ENCODE measurements around the gene HMGN2. TPM values are rescaled to one million over a fixed set of nuclear protein-coding genes. Genes with fewer than 3 reads are reported as not detected.
A peak's percentile ranks its signal among the peaks of the same experiment; 100 is the strongest.

The HMGN2 gene
- total RNA-seq, 1 donor from 2014 or later = 295 TPM

DNA sequence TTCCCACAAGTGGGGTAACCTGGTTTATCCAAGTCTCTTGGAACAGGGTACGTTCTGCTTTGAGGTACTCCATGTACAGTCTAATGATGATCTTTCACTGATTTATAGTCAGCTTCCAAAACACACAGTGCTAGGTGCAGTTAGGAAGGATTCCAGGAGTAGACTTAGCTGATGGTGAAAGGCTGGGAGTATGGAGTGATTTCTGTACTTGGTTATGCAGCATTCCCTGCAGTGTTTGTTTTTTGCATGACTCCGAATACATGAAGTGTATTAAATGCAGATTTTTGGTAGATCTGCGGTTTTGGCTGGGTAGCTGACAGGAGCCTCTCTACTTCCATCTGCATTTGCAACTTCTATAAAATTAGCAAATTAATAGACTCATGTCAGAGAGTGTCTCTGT is 3.7 kb downstream of the HMGN2 start:
- Mint-ChIP-seq H3K27ac (ENCODE audit: unreplicated experiment) (no peak overlapping the region), H3K4me3 (ENCODE audit: unreplicated experiment) (no peak overlapping the region), H3K27me3 (ENCODE audit: unreplicated experiment) (no peaks in the 10 kb centered on the region), H3K36me3 (ENCODE audit: unreplicated experiment) (peaks cover 39% of the 10 kb centered on the region), H3K4me1 (ENCODE audit: unreplicated experiment) (peaks cover 28% of the 10 kb centered on the region), H3K9me3 (ENCODE audit: unreplicated experiment) (no peaks in the 10 kb centered on the region)
- TF ChIP-seq, protein P1, sequence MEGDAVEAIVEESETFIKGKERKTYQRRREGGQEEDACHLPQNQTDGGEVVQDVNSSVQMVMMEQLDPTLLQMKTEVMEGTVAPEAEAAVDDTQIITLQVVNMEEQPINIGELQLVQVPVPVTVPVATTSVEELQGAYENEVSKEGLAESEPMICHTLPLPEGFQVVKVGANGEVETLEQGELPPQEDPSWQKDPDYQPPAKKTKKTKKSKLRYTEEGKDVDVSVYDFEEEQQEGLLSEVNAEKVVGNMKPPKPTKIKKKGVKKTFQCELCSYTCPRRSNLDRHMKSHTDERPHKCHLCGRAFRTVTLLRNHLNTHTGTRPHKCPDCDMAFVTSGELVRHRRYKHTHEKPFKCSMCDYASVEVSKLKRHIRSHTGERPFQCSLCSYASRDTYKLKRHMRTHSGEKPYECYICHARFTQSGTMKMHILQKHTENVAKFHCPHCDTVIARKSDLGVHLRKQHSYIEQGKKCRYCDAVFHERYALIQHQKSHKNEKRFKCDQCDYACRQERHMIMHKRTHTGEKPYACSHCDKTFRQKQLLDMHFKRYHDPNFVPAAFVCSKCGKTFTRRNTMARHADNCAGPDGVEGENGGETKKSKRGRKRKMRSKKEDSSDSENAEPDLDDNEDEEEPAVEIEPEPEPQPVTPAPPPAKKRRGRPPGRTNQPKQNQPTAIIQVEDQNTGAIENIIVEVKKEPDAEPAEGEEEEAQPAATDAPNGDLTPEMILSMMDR (IDR thresholded peaks at IDR 0.05) = no peak
- DNase-seq (ENCODE audit: extremely low spot score, unreplicated experiment) = no peak

DNA sequence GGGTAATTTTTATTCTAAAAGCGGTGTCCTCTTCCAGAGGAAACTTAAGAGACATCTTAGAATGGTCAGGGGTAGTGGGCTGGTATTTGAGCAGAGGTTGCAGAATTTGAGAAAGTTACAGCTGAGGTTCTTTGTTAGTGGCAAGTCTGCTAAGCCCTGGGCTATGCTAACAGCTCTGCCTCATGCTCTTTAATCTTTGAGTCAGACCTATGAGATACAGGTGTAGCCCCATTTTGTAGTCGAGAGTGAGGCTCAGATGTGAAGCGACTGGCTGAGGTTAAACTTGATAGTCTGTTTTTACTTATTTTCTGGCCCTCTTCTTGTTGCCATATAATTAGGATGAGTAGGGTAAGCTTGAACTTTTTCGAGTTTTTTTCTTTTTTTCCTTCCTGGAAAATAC is 4.7 kb downstream of the HMGN2 start:
- TF ChIP-seq, protein P1 (IDR thresholded peaks at IDR 0.05) = no peak
- H3K4me1 Mint-ChIP-seq (ENCODE audit: unreplicated experiment) = peaks cover 19% of the 10 kb centered on the region
- no peaks in the 10 kb centered on the region for H3K27me3 Mint-ChIP-seq (ENCODE audit: unreplicated experiment)
- no peak for DNase-seq (ENCODE audit: extremely low spot score, unreplicated experiment)
- peaks cover 39% of the 10 kb centered on the region for H3K36me3 Mint-ChIP-seq (ENCODE audit: unreplicated experiment)
- no peak overlapping the region for H3K4me3 Mint-ChIP-seq (ENCODE audit: unreplicated experiment)
- H3K27ac Mint-ChIP-seq (ENCODE audit: unreplicated experiment) = no peak overlapping the region
- H3K9me3 Mint-ChIP-seq (ENCODE audit: unreplicated experiment) = no peaks in the 10 kb centered on the region

DNA sequence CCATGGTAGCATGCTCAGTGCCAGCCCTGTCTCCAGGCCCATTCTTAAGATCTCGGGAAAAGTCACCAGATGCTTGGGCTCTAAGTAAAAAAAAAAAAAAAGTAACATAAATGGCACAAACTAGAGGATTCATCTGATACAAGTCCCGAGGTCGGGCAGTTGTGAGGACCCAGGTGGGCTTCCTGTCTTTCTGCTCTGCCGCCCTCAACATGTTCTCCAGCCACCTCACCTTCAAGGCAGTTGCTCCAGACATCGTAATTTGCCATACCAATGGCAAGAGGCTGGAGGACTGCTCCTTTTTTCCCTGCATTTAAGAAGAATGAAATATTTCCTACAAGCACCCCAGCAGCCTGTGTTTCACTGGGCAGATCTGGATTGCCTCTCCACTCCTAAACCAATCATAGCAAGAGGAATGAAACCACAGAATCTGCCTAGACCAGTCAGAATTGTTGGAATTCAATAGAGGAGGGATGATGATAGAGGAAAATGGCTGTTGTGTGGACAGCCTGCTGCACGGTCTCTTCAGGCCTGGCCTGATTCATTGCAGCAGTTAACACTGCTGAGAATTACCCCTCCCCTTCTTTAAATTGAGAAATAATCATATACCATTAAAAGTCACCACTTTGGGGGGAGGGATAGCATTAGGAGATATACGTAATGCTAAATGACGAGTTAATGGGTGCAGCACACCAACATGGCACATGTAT is 5.4 kb downstream of the HMGN2 start:
- no peak overlapping the region for H3K4me3 Mint-ChIP-seq (ENCODE audit: unreplicated experiment)
- H3K27ac Mint-ChIP-seq (ENCODE audit: unreplicated experiment) = peak overlapping the region; percentile 27
- peaks cover 39% of the 10 kb centered on the region for H3K36me3 Mint-ChIP-seq (ENCODE audit: unreplicated experiment)
- DNase-seq (ENCODE audit: extremely low spot score, unreplicated experiment) = no peak
- no peaks in the 10 kb centered on the region for H3K9me3 Mint-ChIP-seq (ENCODE audit: unreplicated experiment)
- H3K27me3 Mint-ChIP-seq (ENCODE audit: unreplicated experiment) = no peaks in the 10 kb centered on the region
- H3K4me1 Mint-ChIP-seq (ENCODE audit: unreplicated experiment) = peaks cover 21% of the 10 kb centered on the region
- TF ChIP-seq, protein P1 (IDR thresholded peaks at IDR 0.05) = no peak

DNA sequence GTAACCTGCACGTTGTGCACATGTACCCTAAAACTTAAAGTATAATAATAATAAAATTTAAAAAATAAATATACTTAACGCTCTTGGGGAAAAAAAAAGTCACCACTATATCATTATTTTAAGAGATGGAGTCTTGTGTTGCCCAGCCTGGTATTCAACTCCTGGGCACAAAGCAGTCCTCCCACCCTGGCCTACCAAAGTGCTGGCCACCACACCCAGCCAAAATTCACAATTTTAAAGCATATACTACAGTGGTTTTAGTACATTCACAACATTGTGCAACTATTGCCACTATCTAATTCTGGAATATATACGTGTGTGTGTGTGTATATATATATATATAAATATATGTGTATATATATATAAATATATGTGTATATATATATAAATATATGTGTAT is 5.9 kb downstream of the HMGN2 start:
- Mint-ChIP-seq H3K27me3 (ENCODE audit: unreplicated experiment) (no peaks in the 10 kb centered on the region), H3K4me3 (ENCODE audit: unreplicated experiment) (no peak overlapping the region), H3K36me3 (ENCODE audit: unreplicated experiment) (peaks cover 37% of the 10 kb centered on the region), H3K27ac (ENCODE audit: unreplicated experiment) (no peak overlapping the region), H3K4me1 (ENCODE audit: unreplicated experiment) (peaks cover 25% of the 10 kb centered on the region), H3K9me3 (ENCODE audit: unreplicated experiment) (no peaks in the 10 kb centered on the region)
- no peak for DNase-seq (ENCODE audit: extremely low spot score, unreplicated experiment)
- TF ChIP-seq, protein P1 (IDR thresholded peaks at IDR 0.05) = no peak

DNA sequence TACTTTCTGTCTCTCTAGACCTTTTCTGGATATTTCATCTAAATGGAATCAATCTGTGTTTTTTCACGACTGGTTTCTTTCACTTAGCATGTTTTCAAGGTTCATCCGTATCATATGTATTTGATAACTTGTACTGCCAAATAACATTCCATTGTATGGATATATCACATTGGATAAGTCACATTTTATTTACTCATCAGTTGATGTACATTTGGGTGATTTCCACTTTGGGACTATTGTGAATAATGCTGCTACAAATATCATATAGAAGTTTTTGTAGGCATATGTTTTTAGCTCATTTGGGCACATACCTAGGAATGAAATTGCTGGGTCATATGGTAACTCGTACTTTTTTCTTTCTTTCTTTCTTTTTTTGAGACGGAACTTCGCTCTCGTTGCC is 6.7 kb downstream of the HMGN2 start:
- TF ChIP-seq, protein P1 (IDR thresholded peaks at IDR 0.05) = no peak

More for the DNA sequence above, 6.7 kb downstream of the HMGN2 start:
- Mint-ChIP-seq H3K4me1 (ENCODE audit: unreplicated experiment) (peaks cover 21% of the 10 kb centered on the region), H3K27ac (ENCODE audit: unreplicated experiment) (no peak overlapping the region), H3K27me3 (ENCODE audit: unreplicated experiment) (no peaks in the 10 kb centered on the region), H3K36me3 (ENCODE audit: unreplicated experiment) (peaks cover 30% of the 10 kb centered on the region), H3K9me3 (ENCODE audit: unreplicated experiment) (no peaks in the 10 kb centered on the region), H3K4me3 (ENCODE audit: unreplicated experiment) (no peak overlapping the region)
- no peak for DNase-seq (ENCODE audit: extremely low spot score, unreplicated experiment)

Data from osteocyte (in vitro differentiated cells).